Cardiac septum (tissue), 1 donor: ENCODE data around the gene OTC. TPM values are rescaled to one million over a fixed set of nuclear protein-coding genes. Genes with fewer than 3 reads are reported as not detected.

Experiments used
- DNase-seq: peaks from one replicate; pipeline ENCODE4 v3.0.0-alpha.2; 2020; ENCODE audit warnings: low spot score
- intact Hi-C: fragments of 100-400 bp; cut with DNase I; formaldehyde crosslinking; loops from one replicate; pipeline ENCODE4 v1.14.0; 2022
- total RNA-seq: library from RNA; stranded (reverse); fragmentation: NEBNext Ultra II Directional; extraction: Animal tissue kit (Norgen Biotek cat#: 25700); gene quantifications from one replicate; pipeline ENCODE4 v1.2.1, GENCODE V29; 2021
- donor health status: DM: no; HTN: no; CAD: no.

The OTC gene
- total RNA-seq, 1 donor from 2014 or later, result not detected

GRCh38 chrX:38351346-38351745, 1.1 kb upstream of the OTC start:
- DNase-seq, result no peak
- intact Hi-C loops, result no loop called here

DNA sequence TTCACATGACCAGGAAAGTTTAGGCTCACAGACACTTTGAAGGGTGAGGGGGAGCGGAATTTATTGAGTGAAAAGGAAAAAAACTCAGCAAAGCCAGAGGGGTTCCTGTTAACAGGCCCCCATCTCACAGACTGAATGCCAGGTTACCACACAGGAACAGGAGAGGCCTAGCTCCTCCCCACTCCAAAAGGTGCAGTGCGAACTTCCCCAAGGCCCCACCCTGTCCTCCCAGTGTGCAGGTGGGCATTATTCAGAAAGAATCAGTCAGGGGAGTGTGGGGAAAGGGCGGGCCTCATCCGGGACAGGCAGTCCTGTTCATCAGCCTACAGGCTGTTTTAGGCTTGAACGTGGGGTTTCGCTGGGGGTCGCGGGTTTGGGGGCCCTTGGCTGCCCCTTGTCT, 4.0 kb downstream of the OTC start:
- intact Hi-C loops, result no loop called here
- no peak for DNase-seq

GRCh38 chrX:38357747-38358673, 5.6 kb downstream of the OTC start:
- intact Hi-C loops, result no loop called here

GRCh38 chrX:38363046-38363445, 10.6 kb downstream of the OTC start:
- no peak for DNase-seq
- intact Hi-C loops, result no loop called here

More at GRCh38 chrX:38357747-38358673, 5.6 kb downstream of the OTC start:
- no peak for DNase-seq

GRCh38 chrX:38365954-38366353, 13.6 kb downstream of the OTC start:
- intact Hi-C loops, result no loop called here
- no peak for DNase-seq

- DNase-seq, result no peak
- intact Hi-C loops, result no loop called here
Observed at GRCh38 chrX:38368774-38369173, 16.4 kb downstream of the OTC start.

DNA sequence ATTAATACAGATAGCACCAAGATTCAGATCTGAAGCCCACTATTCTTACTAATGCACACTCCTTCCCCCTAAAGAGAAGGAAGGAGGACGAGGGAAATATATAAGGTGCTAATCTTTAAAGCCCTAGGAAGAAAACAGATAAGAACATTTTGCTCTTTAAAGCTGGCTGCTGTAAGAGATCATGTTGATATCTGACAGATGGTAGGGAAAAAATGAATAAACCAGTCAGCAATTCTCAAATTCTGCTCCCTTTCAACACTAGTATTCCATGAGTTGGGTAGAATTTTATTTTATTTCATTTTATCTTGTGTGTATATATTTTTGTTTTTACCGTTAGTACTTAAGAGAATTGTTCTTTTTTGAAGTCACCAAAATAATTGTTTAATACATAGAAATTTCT, 19.2 kb downstream of the OTC start:
- intact Hi-C loops, result no loop called here
- no peak for DNase-seq

DNA sequence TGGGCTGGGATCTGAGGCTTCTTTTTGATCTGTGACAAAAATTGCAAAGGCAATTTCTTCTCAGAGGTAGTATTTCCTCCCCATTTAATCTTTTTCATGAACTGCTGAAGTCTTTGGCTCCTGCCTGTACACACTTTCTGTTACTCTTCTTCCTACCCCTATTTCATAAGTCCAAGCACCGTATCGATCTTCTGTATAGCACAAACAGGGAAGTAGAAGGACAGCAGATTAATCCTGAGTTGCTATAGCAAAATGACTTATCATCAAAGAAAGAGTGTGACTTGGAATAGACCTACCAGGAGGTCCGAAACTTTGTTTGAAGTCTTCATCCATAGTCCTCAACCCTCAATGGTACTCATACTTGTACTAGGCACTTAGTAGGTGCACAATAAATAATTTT, 22.0 kb downstream of the OTC start:
- intact Hi-C loops, result no loop called here
- no peak for DNase-seq

DNA sequence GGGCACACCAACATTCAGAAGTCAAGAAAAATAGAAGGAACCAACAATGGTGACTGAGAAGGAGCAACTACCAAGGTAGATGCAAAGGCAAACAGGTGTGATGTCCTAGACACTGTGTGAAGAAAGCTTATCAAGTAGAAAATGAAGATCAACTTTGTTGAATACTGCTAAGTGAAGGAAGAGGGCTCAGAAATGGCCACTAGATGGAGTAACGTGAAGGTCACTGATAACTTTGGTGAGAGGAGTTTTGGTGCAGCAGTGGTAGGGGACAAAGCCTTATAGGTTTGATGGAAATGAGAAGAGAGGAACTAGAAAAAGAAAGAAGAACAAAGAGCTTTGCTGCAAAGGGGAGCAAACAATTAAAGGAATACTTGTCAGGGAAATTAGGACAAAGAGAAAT, 23.5 kb downstream of the OTC start:
- DNase-seq, result no peak
- intact Hi-C loops, result no loop called here

DNA sequence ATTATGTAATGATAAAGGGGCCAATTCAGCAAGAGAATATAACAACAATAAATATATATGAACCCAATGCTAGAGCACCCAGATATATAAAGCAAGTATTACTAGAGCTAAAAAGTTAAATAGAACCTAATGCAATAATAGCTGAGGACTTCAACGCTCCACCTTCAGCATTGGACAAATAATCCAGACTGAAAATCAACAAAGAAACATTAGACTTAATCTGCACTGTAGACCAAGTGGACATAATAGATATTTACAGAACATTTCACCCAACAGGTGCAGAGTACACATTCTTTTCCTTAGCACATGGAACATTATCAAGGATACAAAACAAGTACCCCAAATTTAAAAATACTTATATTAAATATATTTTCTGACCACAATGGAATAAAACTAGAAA, 24.3 kb downstream of the OTC start:
- DNase-seq, result no peak
- intact Hi-C loops, result no loop called here

DNA sequence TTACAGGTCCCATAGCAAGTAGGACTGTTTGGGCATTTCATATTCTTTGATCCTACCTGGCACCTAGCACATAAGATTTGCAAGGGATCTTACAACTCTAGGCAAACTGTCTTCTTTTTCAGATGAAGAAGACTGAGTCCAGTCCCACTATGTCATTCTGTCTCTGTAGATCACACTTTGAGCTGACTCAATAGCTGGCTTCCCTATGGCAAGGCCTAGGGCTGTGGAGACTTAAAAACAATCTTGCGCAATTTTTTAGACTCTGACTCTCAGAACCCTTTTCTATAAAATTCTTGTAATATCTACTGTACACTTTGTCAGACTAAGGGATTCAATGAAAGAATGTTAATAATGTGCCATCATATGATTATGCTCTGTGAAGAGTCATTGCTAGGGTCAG, 26.7 kb downstream of the OTC start:
- DNase-seq, result no peak
- intact Hi-C loops, result no loop called here

GRCh38 chrX:38382663-38383062, 30.3 kb downstream of the OTC start:
- intact Hi-C loops, result no loop called here
- no peak for DNase-seq

DNA sequence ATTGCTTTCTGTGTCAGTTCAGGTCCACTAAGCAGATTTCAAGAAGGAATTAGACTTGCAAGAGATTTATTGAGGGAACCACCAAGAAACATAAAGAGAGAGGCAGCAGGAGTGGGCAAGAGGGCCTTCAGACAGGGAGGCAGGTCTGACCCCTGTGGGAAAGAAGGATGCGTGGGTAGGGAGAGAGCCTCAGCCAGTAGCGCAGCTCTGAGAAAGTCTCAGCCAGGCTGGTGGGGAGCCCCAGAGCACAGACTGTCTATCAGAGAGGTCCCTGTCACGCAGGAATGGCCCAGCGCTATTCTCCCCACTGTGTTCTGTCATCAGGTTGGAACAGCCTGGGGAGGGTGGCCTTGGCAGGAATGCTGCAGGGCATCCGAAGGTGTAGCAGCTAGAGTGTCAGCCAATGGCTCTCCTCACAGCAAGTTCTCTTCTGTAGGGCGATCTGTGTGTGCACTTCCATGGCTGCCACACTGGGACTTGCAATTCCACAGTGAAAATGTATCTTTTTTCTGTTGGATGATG, 48.0 kb downstream of the OTC start:
- intact Hi-C loops, result no loop called here
- no peak for DNase-seq

DNA sequence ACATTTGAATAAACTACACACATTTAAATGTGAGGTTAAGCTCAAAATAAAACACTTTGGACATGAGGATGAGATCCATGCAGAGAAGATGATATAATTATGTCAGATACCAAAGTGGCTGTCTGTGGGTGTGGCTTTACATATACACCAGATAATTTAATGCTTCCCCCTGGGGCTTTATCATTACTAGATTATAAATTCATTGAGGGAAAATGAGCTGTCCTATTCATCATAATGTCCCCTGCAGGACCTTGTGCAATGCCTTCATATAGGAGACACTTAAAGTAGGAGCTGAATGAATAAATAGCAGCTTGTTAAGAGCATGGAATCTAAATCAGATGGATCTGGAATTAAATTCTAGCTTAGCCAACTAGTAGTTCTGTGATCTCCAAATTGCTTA, 49.7 kb downstream of the OTC start:
- DNase-seq, result no peak
- intact Hi-C loops, result no loop called here

- intact Hi-C loops, result no loop called here
- DNase-seq, result no peak
Observed at GRCh38 chrX:38403834-38404233, 51.4 kb downstream of the OTC start.

DNA sequence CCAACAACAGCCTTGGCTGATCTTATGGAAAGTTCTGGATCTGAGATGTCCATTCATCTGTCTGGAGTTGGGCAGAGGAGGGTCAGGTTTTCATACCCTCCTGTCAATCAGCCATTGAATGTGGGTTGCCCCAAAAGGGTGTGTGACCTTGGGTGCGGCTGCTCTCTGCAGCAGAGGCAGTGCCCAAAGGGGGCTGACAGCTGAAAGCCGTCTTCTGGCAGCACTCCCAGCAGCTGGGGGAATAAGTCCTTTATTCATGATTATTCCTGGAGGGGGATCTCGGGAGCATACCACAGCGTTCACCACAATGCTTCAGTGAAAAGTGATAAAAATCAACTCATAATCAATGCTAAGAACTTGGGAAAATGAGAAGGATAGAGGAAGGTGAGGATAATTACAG, 54.7 kb downstream of the OTC start:
- intact Hi-C loops, result no loop called here
- no peak for DNase-seq

DNA sequence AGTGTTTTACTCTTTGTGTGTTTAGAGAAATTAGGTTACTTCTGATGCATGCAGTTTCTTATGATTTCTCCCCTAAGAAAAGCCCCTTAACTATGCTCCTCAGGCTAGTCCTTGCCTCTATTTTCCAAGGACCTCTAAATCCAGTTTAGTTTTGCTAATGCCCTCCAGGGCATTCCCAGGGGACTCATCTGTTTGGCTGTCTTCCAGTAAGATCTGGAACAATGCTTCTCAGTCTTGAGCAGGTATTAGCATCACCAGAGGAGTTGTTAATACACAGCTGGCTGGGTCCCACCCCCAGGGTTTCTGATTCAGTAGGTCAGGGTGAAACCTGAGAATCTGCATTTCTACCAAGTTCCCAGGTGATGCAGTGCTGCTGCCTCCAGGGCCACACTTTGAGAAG, 56.9 kb downstream of the OTC start:
- intact Hi-C loops, result no loop called here
- DNase-seq, result no peak

DNA sequence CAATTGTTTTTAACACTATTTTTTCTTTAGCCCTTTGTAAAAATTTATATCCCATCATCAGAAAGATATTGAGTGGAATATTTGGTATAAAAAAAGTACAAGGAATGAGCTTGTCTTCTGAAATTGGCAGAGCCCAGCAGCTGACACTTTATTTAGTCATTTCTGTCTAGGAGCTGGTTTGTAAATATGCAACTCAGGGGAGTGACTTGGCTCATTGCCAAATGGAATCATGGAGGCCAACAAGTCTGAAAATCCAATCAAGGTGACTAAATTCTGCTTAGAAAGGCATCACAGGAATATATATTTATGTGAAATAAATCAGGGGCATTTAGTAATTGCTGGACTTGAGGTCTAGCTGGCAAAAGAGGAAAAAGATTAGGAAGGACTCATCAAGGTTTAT, 74.4 kb downstream of the OTC start:
- intact Hi-C loops, result no loop called here
- no peak for DNase-seq

DNA sequence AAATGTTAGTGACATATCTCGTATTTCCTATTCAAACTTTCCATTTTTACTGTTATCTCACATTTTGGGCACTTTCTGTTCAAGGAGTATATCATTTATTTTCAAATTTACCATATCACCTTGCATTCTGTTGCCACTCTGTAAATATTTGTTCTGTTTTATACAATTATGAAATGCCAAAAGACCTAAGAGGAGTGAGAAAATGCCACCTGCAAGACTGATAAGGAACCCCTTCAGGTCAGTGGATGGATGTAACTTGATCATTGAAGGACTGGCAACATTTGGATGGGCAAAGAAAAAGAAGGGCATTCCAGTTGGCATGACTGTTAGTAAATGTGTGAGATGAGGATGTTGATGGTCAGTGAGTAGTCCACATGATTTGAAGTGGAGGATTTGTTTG, 79.1 kb downstream of the OTC start:
- no peak for DNase-seq
- intact Hi-C loops, result no loop called here

DNA sequence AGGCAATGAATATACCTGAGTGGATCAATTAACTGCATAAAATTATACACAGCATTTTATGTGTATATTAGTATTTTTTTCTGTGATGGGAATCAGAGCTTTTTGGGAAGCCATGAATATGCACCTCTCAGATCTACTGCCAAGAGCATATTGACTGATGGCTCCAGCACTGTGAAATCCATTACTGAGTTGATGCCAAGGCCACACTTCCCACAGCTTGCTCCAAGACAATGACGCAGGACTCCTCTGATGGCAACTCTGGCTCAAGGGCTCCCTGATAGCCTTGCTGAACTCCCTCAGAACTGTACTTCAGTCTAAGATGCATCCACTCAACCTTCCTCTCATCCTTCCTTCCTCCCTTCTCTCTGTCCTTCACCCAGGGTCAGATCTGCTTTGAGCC, 82.7 kb downstream of the OTC start:
- intact Hi-C loops, result no loop called here
- DNase-seq, result no peak

- no peak for DNase-seq
- intact Hi-C loops, result no loop called here
Observed at GRCh38 chrX:38437093-38437492, 84.7 kb downstream of the OTC start.

DNA sequence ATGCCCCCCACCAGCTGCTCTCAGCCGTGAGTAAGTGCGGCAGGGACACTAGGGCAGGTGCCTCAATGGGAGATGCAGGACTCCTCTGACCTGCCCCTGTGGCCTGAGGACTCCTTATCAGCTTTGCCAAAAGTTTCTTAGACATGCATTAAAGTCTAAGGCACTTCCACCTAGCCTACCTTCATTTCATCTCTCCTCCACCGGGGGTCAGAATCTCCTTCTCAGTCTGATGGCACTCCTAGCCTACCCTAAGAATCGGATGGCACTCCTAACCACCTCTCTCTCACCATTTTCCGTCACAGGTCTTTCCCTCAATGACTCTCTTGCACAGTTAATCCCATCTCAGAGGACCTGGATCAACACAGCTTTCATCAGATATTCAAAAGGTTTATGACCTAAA, 85.9 kb downstream of the OTC start:
- no peak for DNase-seq
- intact Hi-C loops, result no loop called here
